Uterus (tissue), 2 donors: Measurements from ENCODE around the gene TLE1.

ENCODE experiments used
- POLR2A ChIP-seq, 2 donors: fragments of 450-650 bp; IDR thresholded peaks; one replicate each; pipeline ENCODE4 v1.6.1; 2016; ENCODE audit warnings: antibody characterized with exemption in 2 of 2, mild to moderate bottlenecking in 1 of 2, moderate library complexity in 1 of 2
- TF ChIP-seq, protein P1 (sequence below), 4 experiments: fragments of 200-600 bp in 2 of 4; fragments of 450-650 bp in 2 of 4; sonication (generic) in 2 of 4; IDR thresholded peaks; one replicate each; pipeline ENCODE4 v1.5.1; 2016 to 2019; ENCODE audit warnings: antibody characterized with exemption in 4 of 4, mild to moderate bottlenecking in 2 of 4, moderate library complexity in 1 of 4

DNA sequence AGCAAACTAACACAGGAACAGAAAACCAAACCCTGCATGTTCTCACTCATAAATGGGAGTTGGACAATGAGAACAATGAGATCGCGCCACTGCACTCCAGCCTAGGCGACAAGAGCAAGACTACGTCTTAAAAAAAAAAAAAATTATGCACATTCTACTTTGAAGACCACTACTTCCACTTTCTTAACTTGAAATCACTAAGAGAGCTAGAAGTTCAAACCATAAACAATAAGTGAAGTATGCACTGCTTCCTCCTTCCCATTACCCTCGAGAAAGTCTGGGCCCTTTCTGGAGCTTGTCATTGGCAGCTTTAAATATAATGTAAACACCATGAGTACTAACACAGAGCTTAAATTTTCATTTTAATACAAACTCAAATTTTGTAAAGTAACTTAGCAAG is 94.9 kb downstream of the TLE1 start:
- TF ChIP-seq POLR2A (IDR thresholded peaks at IDR 0.05) = no peak
- TF ChIP-seq, protein P1, sequence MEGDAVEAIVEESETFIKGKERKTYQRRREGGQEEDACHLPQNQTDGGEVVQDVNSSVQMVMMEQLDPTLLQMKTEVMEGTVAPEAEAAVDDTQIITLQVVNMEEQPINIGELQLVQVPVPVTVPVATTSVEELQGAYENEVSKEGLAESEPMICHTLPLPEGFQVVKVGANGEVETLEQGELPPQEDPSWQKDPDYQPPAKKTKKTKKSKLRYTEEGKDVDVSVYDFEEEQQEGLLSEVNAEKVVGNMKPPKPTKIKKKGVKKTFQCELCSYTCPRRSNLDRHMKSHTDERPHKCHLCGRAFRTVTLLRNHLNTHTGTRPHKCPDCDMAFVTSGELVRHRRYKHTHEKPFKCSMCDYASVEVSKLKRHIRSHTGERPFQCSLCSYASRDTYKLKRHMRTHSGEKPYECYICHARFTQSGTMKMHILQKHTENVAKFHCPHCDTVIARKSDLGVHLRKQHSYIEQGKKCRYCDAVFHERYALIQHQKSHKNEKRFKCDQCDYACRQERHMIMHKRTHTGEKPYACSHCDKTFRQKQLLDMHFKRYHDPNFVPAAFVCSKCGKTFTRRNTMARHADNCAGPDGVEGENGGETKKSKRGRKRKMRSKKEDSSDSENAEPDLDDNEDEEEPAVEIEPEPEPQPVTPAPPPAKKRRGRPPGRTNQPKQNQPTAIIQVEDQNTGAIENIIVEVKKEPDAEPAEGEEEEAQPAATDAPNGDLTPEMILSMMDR (IDR thresholded peaks at IDR 0.05) = no peak
